ENCODE measurements around the gene KIR2DL3.
"Not testable (repeated sequence)": the region's sequence is repeated elsewhere in the genome, so short reads cannot be mapped to it uniquely, and the experiment has no call there.

Gene KIR2DL3

GRCh38 chr19:54738306-54738705 is at the start of gene KIR2DL3:
TSS of gene KIR2DL3 (plus strand) at chr19:54738513. CDS start at chr19:54738546, 33 bp downstream.
- not testable (repeated sequence) for DNase-seq (ENCODE audit: low spot score)

GRCh38 chr19:54691582-54692297 is 46.6 kb upstream of the KIR2DL3 start:
- DNase-seq (ENCODE audit: low spot score): no peak

- DNase-seq (ENCODE audit: low spot score): no peak
Measured at GRCh38 chr19:54692298-54692615, 46.1 kb upstream of the KIR2DL3 start.

GRCh38 chr19:54694648-54695047 is 43.7 kb upstream of the KIR2DL3 start:
- no peak for DNase-seq (ENCODE audit: low spot score)

GRCh38 chr19:54696117-54696548 is 42.2 kb upstream of the KIR2DL3 start:
- no peak for DNase-seq (ENCODE audit: low spot score)

- no peak for DNase-seq (ENCODE audit: low spot score)
Measured at GRCh38 chr19:54696766-54697165, 41.5 kb upstream of the KIR2DL3 start.

- DNase-seq (ENCODE audit: low spot score): not testable (repeated sequence)
Measured at GRCh38 chr19:54697716-54698115, 40.6 kb upstream of the KIR2DL3 start.

- no peak for DNase-seq (ENCODE audit: low spot score)
Measured at GRCh38 chr19:54704928-54705327, 33.4 kb upstream of the KIR2DL3 start.

- DNase-seq (ENCODE audit: low spot score): no peak
Measured at GRCh38 chr19:54707962-54708361, 30.4 kb upstream of the KIR2DL3 start.

GRCh38 chr19:54708781-54709180 is 29.5 kb upstream of the KIR2DL3 start:
- no peak for DNase-seq (ENCODE audit: low spot score)

- DNase-seq (ENCODE audit: low spot score): no peak
Measured at GRCh38 chr19:54709212-54709948, 28.9 kb upstream of the KIR2DL3 start.

GRCh38 chr19:54709956-54710355 is 28.4 kb upstream of the KIR2DL3 start:
- not testable (repeated sequence) for DNase-seq (ENCODE audit: low spot score)

- DNase-seq (ENCODE audit: low spot score): no peak
Measured at GRCh38 chr19:54724142-54724541, 14.2 kb upstream of the KIR2DL3 start, which contains the start of gene KIR3DL3. TSS of gene KIR3DL3 (plus strand) at chr19:54724442. CDS start at chr19:54724497, 55 bp downstream.

- no peak for DNase-seq (ENCODE audit: low spot score)
Measured at GRCh38 chr19:54724644-54725043, 13.7 kb upstream of the KIR2DL3 start.

GRCh38 chr19:54725321-54725720 is 13.0 kb upstream of the KIR2DL3 start:
- no peak for DNase-seq (ENCODE audit: low spot score)

GRCh38 chr19:54727562-54727961 is 10.8 kb upstream of the KIR2DL3 start:
- no peak for DNase-seq (ENCODE audit: low spot score)

- no peak for DNase-seq (ENCODE audit: low spot score)
Measured at GRCh38 chr19:54728167-54728566, 10.1 kb upstream of the KIR2DL3 start.

- DNase-seq (ENCODE audit: low spot score): no peak
Measured at GRCh38 chr19:54729416-54730188, 8.7 kb upstream of the KIR2DL3 start.

- no peak for DNase-seq (ENCODE audit: low spot score)
Measured at GRCh38 chr19:54731191-54731590, 7.1 kb upstream of the KIR2DL3 start.

- DNase-seq (ENCODE audit: low spot score): no peak
Measured at GRCh38 chr19:54738715-54739114, 402 bp downstream of the KIR2DL3 start.

- DNase-seq (ENCODE audit: low spot score): no peak
Measured at GRCh38 chr19:54739587-54740497, 1.5 kb downstream of the KIR2DL3 start.

- not testable (repeated sequence) for DNase-seq (ENCODE audit: low spot score)
Measured at GRCh38 chr19:54741950-54742349, 3.6 kb downstream of the KIR2DL3 start.
